Loucy (cell line): ENCODE measurements around the gene EP400.

ENCODE experiments used
- H2AFZ ChIP-seq: fragments of 200-600 bp; sonication (generic); 2 replicates; pipeline ENCODE4 v1.6.0; 2016; ENCODE audit warnings: antibody characterized with exemption, mild to moderate bottlenecking, low read length, moderate library complexity
- H3F3A ChIP-seq: fragments of 200-600 bp; 2 replicates; pipeline ENCODE4 v1.6.0; 2016; ENCODE audit warnings: antibody characterized with exemption, low read depth, mild to moderate bottlenecking
- H3K27me3 ChIP-seq: fragments of 200-600 bp; sonication (generic); 2 replicates; pipeline ENCODE4 v1.6.1; 2014; ENCODE audit warnings: low read length, mild to moderate bottlenecking; ENCODE audit not compliant: insufficient read depth, poor library complexity, severe bottlenecking
- H3K36me3 ChIP-seq: fragments of 200-600 bp; sonication (generic); 2 replicates; pipeline ENCODE4 v1.6.1; 2016; ENCODE audit warnings: low read length; ENCODE audit not compliant: insufficient read depth
- H3K4me1 ChIP-seq: fragments of 200-600 bp; sonication (generic); 2 replicates; pipeline ENCODE4 v1.5.1; 2014; ENCODE audit warnings: low read length, mild to moderate bottlenecking; ENCODE audit not compliant: insufficient read depth, poor library complexity, severe bottlenecking
- H3K4me2 ChIP-seq: fragments of 200-600 bp; sonication (generic); 2 replicates; pipeline ENCODE4 v1.6.0; 2014; ENCODE audit warnings: antibody characterized with exemption, low read length, low read depth, mild to moderate bottlenecking; ENCODE audit not compliant: poor library complexity, severe bottlenecking
- H3K4me3 ChIP-seq: fragments of 200-600 bp; sonication (generic); 2 replicates; pipeline ENCODE4 v1.5.1; 2014; ENCODE audit warnings: low read length, mild to moderate bottlenecking, mixed read lengths; ENCODE audit not compliant: poor library complexity, severe bottlenecking
- H3K79me2 ChIP-seq: fragments of 200-600 bp; sonication (generic); 2 replicates; pipeline ENCODE4 v1.6.1; 2014; ENCODE audit warnings: low read length; ENCODE audit not compliant: insufficient read depth
- H3K9ac ChIP-seq: fragments of 200-600 bp; sonication (generic); 2 replicates; pipeline ENCODE4 v1.6.0; 2014; ENCODE audit warnings: mild to moderate bottlenecking, low read depth, low read length, moderate library complexity; ENCODE audit not compliant: poor library complexity, severe bottlenecking
- H3K9me2 ChIP-seq: fragments of 200-600 bp; sonication (generic); replicated peaks from 2 replicates; pipeline ENCODE4 v1.6.1; 2016; ENCODE audit warnings: low read depth, low read length, mixed read lengths
- H3K9me3 ChIP-seq: fragments of 200-600 bp; sonication (generic); 2 replicates; pipeline ENCODE4 v1.6.1; 2014; ENCODE audit warnings: mild to moderate bottlenecking, antibody characterized with exemption, low read length, low read depth; ENCODE audit not compliant: insufficient read depth
- H4K20me1 ChIP-seq: fragments of 200-600 bp; sonication (generic); 2 replicates; pipeline ENCODE4 v1.6.0; 2014; ENCODE audit warnings: antibody characterized with exemption, low read length, mild to moderate bottlenecking; ENCODE audit not compliant: insufficient read depth, poor library complexity, severe bottlenecking
- EZH2phosphoT487 ChIP-seq: fragments of 200-600 bp; IDR thresholded peaks from 2 replicates; pipeline ENCODE4 v1.6.1; 2018; ENCODE audit warnings: antibody characterized with exemption, mild to moderate bottlenecking, moderate library complexity, borderline replicate concordance
- TF ChIP-seq, protein P1 (sequence below): fragments of 200-600 bp; sonication (generic); conservative IDR thresholded peaks from 2 replicates; pipeline ENCODE4 v1.5.1; 2014; ENCODE audit warnings: mild to moderate bottlenecking, antibody characterized with exemption, low read length

EP400 gene

DNA sequence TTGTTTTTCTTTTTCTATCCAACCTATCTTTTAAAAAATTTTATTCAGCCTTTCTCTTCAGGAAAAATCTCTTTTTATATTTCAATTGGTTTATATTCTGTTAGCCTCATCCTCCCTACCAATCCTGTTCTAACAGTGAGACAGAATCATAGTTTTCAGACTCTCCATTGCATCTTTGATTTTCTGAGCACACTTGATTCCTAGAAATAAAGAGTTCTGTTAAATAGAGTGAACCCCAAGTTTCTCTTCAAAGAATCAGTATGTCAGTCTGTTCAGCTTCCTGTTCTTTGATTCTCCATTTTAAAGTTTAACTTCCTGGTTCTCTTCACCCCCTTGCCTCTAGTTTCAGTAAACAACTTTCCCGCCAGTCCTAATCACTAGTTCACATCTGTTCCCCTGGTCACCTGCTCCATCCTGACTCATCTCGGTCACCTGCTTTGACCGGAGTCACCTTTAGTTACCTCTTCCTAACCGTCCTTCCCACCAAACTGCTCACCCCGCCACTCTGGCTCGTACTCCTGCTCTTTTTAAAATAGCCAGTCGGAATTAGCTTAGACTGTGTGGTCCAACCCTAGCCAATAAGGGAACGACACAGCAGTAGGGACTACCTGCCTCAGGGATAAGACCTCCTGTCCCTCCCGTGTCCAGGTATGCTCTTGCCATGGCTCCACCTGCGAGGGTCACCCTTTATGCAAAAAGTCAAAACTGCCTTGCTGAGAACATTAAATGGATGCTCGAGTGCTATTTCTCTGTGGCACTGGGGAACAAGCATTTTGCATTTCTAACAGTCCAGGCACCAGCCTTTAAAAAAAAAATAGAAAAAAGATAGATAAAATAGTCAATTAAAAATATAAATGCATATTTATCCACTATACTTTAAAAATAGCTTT, 146.0 kb downstream of the EP400 start:
- Histone ChIP-seq H3K4me1 (no peaks in the 10 kb centered on the region), H3K36me3 (peaks cover 13% of the 10 kb centered on the region; the same call in 1 of the 2 replicates), H3F3A (no peaks in the 10 kb centered on the region; the same call in 1 of the 2 replicates), H3K9me2 (no peaks in the 10 kb centered on the region), H3K79me2 (peaks cover 8% of the 10 kb centered on the region; the same call in 1 of the 2 replicates), H4K20me1 (peaks cover 3% of the 10 kb centered on the region), H3K4me3 (no peak overlapping the region), H3K4me2 (no peak overlapping the region), H2AFZ (no peak overlapping the region), H3K9me3 (no peaks in the 10 kb centered on the region), H3K9ac (no peak overlapping the region), H3K27me3 (no peaks in the 10 kb centered on the region)
- no peak for TF ChIP-seq EZH2phosphoT487
- TF ChIP-seq, protein P1, sequence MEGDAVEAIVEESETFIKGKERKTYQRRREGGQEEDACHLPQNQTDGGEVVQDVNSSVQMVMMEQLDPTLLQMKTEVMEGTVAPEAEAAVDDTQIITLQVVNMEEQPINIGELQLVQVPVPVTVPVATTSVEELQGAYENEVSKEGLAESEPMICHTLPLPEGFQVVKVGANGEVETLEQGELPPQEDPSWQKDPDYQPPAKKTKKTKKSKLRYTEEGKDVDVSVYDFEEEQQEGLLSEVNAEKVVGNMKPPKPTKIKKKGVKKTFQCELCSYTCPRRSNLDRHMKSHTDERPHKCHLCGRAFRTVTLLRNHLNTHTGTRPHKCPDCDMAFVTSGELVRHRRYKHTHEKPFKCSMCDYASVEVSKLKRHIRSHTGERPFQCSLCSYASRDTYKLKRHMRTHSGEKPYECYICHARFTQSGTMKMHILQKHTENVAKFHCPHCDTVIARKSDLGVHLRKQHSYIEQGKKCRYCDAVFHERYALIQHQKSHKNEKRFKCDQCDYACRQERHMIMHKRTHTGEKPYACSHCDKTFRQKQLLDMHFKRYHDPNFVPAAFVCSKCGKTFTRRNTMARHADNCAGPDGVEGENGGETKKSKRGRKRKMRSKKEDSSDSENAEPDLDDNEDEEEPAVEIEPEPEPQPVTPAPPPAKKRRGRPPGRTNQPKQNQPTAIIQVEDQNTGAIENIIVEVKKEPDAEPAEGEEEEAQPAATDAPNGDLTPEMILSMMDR, result no peak

DNA sequence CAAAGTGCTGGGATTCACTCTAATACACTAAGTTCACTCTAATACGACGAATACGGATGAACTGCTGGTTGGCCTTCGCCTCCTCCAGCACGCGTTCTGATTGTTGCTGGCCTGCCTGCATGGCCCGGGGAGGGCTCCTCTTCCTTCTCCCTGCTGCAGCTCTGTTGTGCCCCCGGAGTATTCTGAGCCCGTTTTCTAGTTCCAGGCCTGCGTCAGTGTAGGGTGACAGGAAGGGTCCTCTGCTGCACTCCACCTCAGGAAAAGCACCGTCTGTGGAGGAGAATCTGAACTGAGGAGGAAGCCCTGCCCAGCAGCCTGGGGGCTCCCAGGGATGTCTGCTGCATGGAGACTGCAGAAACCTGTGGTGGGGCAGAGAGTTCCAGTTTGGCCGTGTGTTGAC, 150.0 kb downstream of the EP400 start:
- H3K36me3 ChIP-seq, result peaks cover 13% of the 10 kb centered on the region; the same call in 1 of the 2 replicates
- H3K9me2 ChIP-seq, result no peaks in the 10 kb centered on the region
- TF ChIP-seq, protein P1, result no peak
- no peak for TF ChIP-seq EZH2phosphoT487
- no peaks in the 10 kb centered on the region for H3K9me3 ChIP-seq
- H3F3A ChIP-seq, result no peaks in the 10 kb centered on the region; the same call in 1 of the 2 replicates
- H3K27me3 ChIP-seq, result no peaks in the 10 kb centered on the region
- H3K79me2 ChIP-seq, result peaks cover 8% of the 10 kb centered on the region; the same call in 1 of the 2 replicates
- peaks cover 3% of the 10 kb centered on the region for H4K20me1 ChIP-seq
- H3K4me3 ChIP-seq, result no peak overlapping the region
- H3K4me2 ChIP-seq, result no peak overlapping the region
- H3K9ac ChIP-seq, result no peak overlapping the region
- no peak overlapping the region for H2AFZ ChIP-seq
- no peaks in the 10 kb centered on the region for H3K4me1 ChIP-seq

DNA sequence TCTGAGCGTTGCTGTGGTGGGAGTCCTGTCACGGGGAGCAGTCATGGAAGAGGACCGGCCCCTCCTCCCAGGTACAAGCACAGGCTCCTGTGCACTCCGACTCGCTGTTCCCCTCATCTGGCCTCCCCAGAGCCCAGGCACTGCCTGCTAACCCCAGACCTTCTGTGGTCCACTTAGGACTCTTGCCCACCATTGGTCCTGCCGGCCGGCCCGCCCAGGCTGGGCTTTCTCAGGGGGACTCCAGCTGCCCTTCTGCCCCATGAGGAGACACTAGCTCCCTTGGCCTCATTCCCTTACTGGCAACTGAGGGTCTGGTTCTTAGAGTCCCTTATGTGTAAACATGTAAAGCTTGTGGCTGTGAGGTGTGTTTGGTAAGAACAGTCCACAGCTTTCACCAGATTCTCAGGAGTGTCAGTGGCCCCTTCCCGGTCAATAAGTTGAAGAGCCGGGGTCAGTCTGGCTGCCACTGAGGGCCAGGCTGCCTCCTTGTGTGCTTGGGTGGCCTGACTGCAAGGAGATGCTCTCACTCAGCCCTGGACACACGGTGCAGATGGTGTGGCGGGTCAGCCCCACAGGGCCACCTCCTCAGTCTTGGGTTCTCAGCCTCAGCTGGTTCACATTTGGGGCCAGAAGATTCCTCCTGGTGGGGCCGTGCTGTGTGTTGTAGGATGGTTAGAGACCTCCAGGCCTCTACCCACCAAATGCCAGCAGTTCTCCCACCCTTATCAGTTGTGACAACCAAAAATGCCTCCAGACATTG, 150.7 kb downstream of the EP400 start:
- Histone ChIP-seq H3K4me3 (no peak overlapping the region), H3K4me2 (no peak overlapping the region), H3K9ac (no peak overlapping the region), H4K20me1 (peaks cover 3% of the 10 kb centered on the region), H2AFZ (no peak overlapping the region), H3F3A (no peaks in the 10 kb centered on the region; the same call in 1 of the 2 replicates), H3K9me3 (no peaks in the 10 kb centered on the region), H3K36me3 (peaks cover 18% of the 10 kb centered on the region; the same call in 1 of the 2 replicates), H3K27me3 (no peaks in the 10 kb centered on the region), H3K4me1 (no peaks in the 10 kb centered on the region), H3K9me2 (no peaks in the 10 kb centered on the region), H3K79me2 (peaks cover 8% of the 10 kb centered on the region; the same call in 1 of the 2 replicates)
- TF ChIP-seq EZH2phosphoT487, result no peak
- TF ChIP-seq, protein P1, result no peak
